ENCODE measurements around the gene CDON.
"Not testable (repeated sequence)": the region's sequence is repeated elsewhere in the genome, so short reads cannot be mapped to it uniquely, and the experiment has no call there.

The CDON gene

DNA sequence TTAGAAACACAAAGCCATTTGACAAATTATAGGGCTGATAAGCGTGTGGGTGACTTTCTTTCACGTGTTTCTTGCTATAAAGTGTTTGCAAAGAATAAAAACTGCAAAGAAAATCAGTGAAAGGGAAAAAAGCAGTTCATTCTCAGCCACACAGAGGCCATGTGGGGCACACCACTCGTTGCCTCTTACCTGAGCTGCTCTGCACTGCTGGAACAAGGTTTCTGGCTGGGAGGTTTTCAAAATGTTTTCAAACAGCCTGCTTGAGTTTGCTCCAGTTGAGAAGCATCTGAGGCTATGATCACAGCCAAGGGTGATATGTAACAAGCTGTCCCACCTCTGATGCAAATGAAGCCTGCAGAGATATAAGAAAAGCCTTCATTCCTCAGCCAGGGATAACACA is 131.6 kb downstream of the CDON start:
- no peak for FAIRE-seq
- no peak for DNase-seq (ENCODE audit: insufficient read length, low spot score)

DNA sequence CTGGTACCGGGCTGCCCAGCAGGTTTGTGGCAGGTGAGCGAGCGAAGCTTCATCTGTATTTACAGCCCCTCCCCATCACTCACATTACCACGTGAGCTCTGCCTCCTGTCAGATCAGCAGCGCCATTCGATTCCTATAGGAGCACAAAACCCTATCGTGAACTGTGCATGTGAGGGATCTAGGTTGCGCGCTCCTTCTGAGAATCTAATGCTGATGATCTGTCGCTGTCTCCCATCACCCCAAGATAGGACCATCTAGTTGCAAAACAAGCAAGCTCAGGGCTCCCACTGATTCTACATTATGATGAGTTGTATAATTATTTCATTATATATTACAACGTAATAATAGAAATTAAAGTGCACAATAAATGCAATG is 132.6 kb downstream of the CDON start:
- no peak for FAIRE-seq
- DNase-seq (ENCODE audit: insufficient read length, low spot score), result no peak

DNA sequence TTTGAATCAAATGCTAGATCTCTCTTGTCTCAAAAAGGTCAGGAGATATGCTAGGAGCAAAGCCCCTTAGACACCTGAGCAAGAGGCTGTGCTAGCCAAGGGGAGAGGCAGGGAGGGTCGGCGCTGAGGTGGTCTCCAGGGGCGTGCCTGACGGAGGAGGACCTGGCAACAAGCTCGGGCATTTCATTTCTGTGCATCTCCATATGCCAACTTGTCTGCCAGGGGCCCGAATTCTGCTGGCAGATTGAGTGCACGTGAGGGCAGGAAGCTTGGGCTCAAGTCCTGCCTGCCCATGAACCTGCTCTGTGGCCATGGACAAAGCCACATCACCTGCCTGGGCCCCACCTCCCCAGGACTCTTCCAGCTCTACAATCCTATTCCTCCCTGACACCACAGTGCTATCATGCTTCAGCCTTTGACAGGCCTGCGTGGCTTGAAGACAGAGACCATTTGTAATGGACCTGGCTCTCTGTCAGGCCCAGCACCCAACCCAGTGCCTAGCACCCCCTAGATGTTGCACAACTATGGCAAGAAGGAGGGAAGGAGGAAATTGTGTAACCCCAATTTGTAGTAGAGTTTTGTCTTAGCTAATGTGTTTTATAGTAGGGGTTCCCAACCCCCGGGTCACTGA is 133.1 kb downstream of the CDON start:
- DNase-seq (ENCODE audit: insufficient read length, low spot score) (no peak), FAIRE-seq (no peak)

DNA sequence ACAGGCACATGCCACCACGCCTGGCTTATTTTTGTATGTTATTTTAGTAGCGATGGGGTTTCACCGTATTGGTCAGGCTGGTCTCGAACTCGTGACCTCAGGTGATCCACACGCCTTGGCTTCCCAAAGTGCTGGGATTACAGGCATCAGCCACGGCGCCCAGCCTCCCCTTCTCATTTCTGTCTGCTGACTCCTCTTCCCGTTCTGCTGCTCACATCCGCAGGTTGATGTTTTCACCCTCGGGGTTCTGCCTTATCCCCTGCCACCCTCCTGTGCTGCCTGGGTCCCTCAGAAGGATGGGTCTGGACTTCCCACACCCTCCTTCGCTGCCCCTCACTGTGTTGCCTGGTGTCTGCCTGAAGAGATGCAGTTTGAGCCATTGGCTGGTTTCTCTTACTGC is 136.0 kb downstream of the CDON start:
- DNase-seq (ENCODE audit: insufficient read length, low spot score) (no peak), FAIRE-seq (no peak)

DNA sequence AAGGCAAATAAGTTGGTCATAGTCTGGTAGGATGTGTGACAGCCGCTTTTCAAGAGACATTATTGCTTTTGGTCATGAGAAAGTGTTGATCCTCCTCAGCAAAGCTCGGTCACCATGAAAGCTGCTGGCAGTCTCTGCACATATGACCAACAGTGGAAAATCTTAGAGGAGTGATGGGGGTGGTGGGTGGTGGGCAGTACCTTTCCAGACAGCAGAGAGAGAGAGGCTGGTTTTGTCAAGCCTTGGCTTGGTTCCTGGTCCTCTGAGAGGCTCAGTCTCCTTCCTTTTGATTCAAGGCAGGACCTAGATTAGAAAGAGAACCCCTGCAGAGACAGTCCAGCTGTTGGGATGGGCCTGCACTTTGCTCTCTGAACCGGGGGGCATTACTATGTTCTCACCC is 136.9 kb downstream of the CDON start:
- no peak for DNase-seq (ENCODE audit: insufficient read length, low spot score)
- FAIRE-seq, result no peak

DNA sequence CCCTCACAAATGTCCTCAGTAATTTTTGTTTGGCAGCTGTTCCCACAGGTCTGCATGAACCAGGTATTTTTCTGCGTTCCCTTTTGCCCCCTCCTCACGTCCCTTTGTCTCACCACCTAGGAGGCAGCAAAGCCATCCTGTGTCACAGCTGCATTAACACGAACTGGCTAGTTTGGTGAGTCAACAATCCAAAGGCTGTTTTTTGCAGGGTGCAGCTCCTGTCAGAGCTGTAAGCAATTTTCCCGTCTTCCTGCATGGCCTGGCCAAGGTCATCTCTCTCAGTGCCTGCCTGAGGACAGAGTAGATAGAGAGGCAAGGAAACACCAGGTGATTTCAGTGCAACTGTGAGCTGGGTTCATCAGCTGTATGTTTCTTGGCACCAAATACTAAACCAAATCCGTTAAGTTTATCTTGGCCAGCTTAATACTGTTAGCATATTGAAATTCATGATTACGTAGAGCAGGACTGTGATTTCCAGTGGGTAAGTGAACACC is 137.4 kb downstream of the CDON start:
- FAIRE-seq (no peak), DNase-seq (ENCODE audit: insufficient read length, low spot score) (no peak)

DNA sequence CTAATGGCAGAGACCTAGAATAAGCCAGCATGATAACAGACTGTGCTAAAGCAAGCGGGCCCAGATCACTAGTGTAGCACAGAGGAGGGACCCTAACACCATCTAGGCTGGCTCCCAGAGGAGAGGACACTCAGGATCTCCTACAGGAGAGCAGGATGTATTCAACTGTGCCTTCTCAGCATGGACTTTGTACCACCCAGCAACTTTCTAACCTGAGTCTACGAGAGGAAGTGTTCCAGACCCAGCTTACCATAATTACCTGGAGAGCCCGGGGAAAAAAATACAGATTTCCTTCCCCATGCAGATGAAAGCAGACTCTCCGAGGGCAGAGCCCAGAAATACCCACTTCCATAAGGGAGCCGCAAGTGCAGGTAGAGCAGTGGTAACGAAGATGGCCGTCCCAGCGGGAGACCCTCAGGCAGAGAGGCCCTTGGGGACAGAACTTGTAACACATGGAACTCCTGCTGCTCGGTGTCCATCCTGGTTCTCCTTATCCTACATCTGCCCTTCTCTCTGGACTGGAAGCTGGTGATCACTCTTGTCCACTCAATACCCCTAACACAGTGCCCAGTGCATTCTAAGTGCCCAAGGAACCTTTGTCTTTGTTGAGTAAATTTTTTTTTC is 138.2 kb downstream of the CDON start:
- DNase-seq (ENCODE audit: insufficient read length, low spot score), result no peak
- FAIRE-seq, result no peak

DNA sequence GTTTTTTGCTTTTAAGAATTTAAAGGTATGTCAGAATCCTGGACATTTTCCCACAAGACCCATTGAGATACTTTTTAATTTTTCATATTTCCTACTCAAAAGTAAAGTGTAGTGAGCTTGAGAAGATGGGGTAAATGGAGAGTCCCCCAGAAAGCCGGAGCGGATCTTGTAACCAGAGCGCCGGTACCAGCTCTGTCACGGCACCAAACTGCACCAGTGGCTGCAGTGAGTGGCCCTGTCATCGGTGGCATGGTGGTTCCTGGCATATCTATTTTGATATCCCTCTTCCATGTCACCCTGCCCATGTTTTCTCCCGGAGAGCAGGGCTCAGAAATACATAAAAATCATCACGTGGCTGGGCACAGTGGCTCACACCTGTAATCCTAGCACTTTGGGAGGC is 139.0 kb downstream of the CDON start:
- DNase-seq (ENCODE audit: insufficient read length, low spot score) (no peak), FAIRE-seq (no peak)

DNA sequence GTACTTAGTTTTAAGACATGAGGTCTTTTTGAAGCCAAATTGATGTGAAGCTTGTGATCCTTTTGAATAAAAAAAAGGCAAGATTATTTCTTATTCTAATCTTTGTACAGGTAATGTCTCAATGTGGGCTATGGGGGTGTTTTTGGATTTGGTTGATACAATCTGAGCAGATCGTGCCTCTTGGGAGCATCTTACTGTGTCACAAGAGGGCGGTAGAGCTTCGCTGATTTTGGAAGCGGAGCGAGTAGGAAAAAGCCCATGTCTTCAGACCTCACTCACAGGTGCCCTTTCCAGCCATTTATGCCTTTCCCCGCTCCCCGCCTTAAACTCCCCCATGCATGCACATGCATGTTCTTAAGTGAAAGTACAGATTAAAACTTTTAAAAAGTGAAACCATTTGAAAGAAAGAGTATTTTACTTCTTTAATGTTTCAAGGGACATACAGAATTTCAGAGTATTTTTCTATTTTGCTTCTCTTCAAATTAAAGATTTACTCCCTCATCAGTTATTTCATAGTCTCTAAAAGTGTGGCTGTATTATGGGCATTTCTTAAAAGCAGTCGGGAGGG is 139.6 kb downstream of the CDON start:
- no peak for FAIRE-seq

DNA sequence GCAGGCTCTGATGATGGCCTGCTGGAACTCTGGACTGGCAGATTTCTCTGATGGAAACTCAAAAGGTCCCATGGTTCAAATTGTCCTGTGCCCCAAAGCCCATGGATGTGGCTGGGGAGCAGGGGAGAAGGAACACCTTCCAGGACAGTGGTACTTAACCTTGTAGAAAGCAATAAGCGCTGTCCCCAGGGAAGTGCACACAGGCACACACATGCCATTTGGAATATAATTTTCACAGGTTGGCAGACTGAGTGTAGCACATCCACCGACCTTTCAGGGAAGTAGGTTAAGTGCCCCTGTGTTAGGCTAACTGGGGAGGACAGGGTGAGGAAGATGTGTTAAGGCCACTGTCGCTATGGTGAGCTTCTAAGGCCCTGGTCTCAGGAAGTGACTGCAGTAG is 140.5 kb downstream of the CDON start:
- FAIRE-seq (no peak), DNase-seq (ENCODE audit: insufficient read length, low spot score) (no peak)

More for the DNA sequence above, 139.6 kb downstream of the CDON start:
- DNase-seq (ENCODE audit: insufficient read length, low spot score), result peak; percentile 59

DNA sequence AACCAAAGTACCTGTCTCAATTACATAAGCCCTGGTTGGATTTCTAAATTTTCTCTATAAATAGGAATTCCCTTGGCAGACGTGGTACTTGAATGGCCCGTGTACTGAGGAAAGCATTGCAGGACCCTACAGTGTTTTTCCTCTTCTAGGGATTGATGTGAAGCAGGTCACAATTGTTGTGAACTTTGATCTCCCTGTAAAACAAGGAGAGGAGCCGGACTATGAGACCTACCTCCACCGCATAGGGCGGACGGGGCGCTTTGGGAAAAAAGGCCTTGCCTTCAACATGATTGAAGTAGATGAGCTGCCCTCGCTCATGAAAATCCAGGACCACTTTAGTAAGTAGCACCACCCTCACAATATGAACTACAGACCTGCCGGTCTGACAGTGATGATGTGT is 141.6 kb downstream of the CDON start:
- no peak for DNase-seq (ENCODE audit: insufficient read length, low spot score)

DNA sequence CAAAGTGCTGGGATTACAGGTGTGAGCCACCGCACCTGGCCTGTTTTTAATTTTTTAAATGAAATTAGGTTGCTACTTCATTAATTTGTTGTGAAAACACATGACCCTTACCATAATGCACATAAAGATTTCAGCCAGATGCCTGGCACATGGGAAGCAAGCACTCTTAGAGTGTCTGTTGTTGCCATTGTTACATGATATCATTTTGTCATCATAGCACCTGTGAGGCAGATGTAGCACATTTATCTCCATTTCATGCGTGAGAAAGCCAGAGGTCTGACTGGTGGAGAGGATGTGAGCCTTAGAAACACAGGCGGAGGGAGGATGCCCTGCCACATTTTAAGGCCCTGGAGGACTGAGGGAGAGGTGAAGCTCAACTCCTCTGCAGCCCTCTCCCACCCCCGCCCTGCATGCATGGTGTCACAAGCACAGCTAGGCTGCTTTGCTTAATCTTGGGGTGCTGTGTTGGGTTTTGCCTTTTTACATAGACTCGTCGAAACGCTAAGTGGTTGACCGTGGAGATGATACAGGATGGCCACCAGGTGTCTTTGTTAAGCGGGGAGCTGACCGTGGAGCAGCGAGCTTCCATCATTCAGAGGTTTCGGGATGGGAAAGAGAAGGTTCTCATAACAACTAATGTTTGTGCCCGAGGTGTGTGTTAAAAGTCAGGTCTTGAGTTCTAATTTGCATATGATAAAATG is 144.4 kb downstream of the CDON start:
- DNase-seq (ENCODE audit: insufficient read length, low spot score) (no peak), FAIRE-seq (no peak)

More for the DNA sequence above, 141.6 kb downstream of the CDON start:
- no peak for FAIRE-seq

DNA sequence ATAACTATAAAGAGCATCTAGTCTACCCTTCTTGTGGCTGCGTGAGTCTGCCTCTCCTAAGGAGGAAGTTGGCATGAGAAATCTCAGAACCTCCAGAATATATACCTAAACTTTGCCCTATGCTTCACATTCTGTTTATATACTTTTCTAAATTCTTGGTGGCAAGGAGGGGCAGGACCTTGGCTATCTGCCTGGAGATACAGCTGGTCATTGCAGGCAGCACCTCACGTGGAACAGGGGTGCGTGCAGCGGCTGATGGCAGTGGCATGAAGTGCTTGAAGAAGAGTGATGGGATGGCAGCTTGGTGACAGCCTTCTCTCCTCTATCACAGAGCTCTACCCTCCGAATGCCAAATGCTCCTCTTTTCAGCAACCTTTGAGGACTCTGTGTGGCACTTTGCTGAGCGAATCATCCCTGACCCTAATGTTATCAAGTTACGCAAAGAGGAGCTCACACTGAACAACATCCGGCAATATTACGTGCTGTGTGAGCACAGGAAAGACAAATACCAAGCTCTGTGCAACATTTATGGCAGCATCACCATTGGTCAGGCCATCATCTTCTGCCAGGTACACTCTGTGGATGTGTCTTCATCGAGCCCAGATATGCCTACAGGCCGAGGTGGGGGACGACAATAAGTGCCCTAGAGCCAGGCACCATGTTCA is 145.9 kb downstream of the CDON start:
- FAIRE-seq (no peak), DNase-seq (ENCODE audit: insufficient read length, low spot score) (no peak)

DNA sequence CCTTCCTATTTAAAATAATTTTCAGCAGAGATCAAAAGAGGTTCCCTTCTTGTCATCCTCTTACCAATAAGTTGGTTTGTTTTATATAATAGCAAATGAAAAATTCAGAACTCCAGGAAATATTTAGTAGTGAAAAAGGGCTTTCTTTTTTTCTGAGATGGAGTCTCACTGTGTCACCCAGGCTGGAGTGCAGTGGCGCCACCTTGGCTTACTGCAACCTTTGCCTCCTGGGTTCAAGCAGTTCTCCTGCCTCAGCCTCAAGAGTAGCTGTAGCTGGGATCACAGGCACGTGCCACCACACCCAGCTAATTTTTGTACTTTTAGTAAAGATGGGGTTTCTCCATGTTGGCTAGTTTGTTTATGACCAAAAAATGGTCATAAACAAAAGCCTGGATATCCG is 148.1 kb downstream of the CDON start:
- not testable (repeated sequence) for FAIRE-seq; DNase-seq (ENCODE audit: insufficient read length, low spot score)

DNA sequence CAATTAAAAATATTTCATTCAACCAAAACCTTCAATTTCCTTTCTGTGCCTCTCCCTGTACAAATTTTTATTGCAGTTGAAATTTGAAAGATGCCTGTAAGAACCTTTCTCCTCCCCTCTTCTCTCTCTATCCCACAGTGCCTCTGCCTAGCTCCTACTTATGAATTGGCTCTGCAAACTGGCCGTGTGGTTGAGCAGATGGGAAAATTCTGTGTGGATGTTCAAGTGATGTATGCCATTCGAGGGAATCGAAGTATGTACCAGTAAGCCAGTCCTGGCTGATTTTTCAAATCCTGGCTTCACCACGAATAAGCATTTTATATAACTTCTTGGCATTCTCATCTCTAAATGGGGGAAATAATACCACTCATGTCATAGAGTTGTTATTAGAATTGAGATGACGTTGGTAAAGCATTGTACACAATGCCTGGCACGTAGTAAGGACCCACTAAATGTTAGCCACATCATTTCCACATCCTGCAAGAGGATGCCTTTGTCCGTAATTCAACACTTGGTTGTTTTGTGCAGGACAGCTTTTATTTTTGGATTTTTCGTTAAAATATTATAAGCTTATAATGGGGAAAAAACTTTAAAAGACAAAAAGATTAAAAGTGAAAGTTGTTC is 152.3 kb downstream of the CDON start:
- FAIRE-seq (no peak), DNase-seq (ENCODE audit: insufficient read length, low spot score) (no peak)
